AG10803 (cell line): ENCODE data around the gene IER5L.
"Not testable (repeated sequence)": the region's sequence is repeated elsewhere in the genome, so short reads cannot be mapped to it uniquely, and the experiment has no call there.

Source experiments
- DNase-seq: peaks from one replicate; pipeline ENCODE4 v3.0.0; 2010; ENCODE audit warnings: low read depth
- H3K4me3 ChIP-seq: 2 replicates; pipeline ENCODE4 v1.5.1; 2011; ENCODE audit warnings: mild to moderate bottlenecking, low read length, control low read depth
- CTCF ChIP-seq: conservative IDR thresholded peaks from 2 replicates; pipeline ENCODE4 v1.5.1; 2011; ENCODE audit warnings: mild to moderate bottlenecking, low read length, control low read depth, inconsistent platforms

The IER5L gene

GRCh38 chr9:129171993-129172751 is 5.9 kb downstream of the IER5L start:
- DNase-seq: no peak
- H3K4me3 ChIP-seq: no peak overlapping the region

GRCh38 chr9:129170229-129170628 is 7.8 kb downstream of the IER5L start:
- DNase-seq: peak; percentile 32
- TF ChIP-seq CTCF: no peak
- H3K4me3 ChIP-seq: no peak overlapping the region

More at GRCh38 chr9:129171993-129172751, 5.9 kb downstream of the IER5L start:
- no peak for TF ChIP-seq CTCF

- peak overlapping the region; percentile 38 for H3K4me3 ChIP-seq
- peak; percentile 71 for DNase-seq
- no peak for TF ChIP-seq CTCF
Observed at GRCh38 chr9:129166623-129167557, 11.2 kb downstream of the IER5L start.

GRCh38 chr9:129165198-129165597 is 12.9 kb downstream of the IER5L start:
- no peak overlapping the region for H3K4me3 ChIP-seq
- no peak for TF ChIP-seq CTCF
- no peak for DNase-seq

- no peak overlapping the region for H3K4me3 ChIP-seq
- DNase-seq: peak; percentile 67
Observed at GRCh38 chr9:129164246-129164930, 13.7 kb downstream of the IER5L start.

GRCh38 chr9:129163753-129164152 is 14.3 kb downstream of the IER5L start:
- H3K4me3 ChIP-seq: no peak overlapping the region
- DNase-seq: no peak
- no peak for TF ChIP-seq CTCF

More at GRCh38 chr9:129164246-129164930, 13.7 kb downstream of the IER5L start:
- TF ChIP-seq CTCF: no peak

- H3K4me3 ChIP-seq: not testable (repeated sequence)
- DNase-seq: peak; percentile 56
Observed at GRCh38 chr9:129163198-129163670, 14.8 kb downstream of the IER5L start.
